SK-N-SH treated with all-trans-retinoic acid at 6 μM for 48 hours (cell line): Measurements from ENCODE around the gene KCNG2.

ENCODE experiments used
- ATAC-seq: fragments of 200-7000 bp; cut with Tn5 transposase; 3 replicates; pipeline ENCODE4 v1.9.1; 2020; ENCODE audit warnings: mild to moderate bottlenecking, moderate library complexity
- ARNTL ChIP-seq: fragments of 450-650 bp; formaldehyde crosslinking; IDR thresholded peaks from 2 replicates; pipeline ENCODE4 v1.5.0; 2020; ENCODE audit warnings: low read depth, mild to moderate bottlenecking, moderate library complexity, borderline replicate concordance
- BACH2 ChIP-seq: fragments of 250-450 bp; sonication (Bioruptor Pico); IDR thresholded peaks from 2 replicates; pipeline ENCODE4 v1.9.0; 2021; ENCODE audit warnings: mild to moderate bottlenecking, borderline replicate concordance
- CREB5 ChIP-seq: fragments of 250-450 bp; sonication (Bioruptor Pico); IDR thresholded peaks from 2 replicates; pipeline ENCODE4 v1.5.1; 2020; ENCODE audit warnings: low read depth, mild to moderate bottlenecking, moderate library complexity
- CSRNP3 ChIP-seq: fragments of 250-450 bp; sonication (Bioruptor Pico); IDR thresholded peaks from 2 replicates; pipeline ENCODE4 v1.5.1; 2021; ENCODE audit warnings: mild to moderate bottlenecking, moderate library complexity
- ESRRG ChIP-seq: fragments of 250-450 bp; sonication (Bioruptor Pico); IDR thresholded peaks from 2 replicates; pipeline ENCODE4 v1.6.1; 2021; ENCODE audit warnings: mild to moderate bottlenecking
- GLIS3 ChIP-seq: fragments of 250-450 bp; sonication (Bioruptor Pico); IDR thresholded peaks from 2 replicates; pipeline ENCODE4 v1.5.0; 2020; ENCODE audit warnings: mild to moderate bottlenecking, moderate library complexity
- OSR1 ChIP-seq: fragments of 250-450 bp; sonication (Bioruptor Pico); IDR thresholded peaks from 2 replicates; pipeline ENCODE4 v1.8.0; 2022; ENCODE audit warnings: moderate library complexity, mild to moderate bottlenecking, inconsistent platforms
- PATZ1 ChIP-seq: fragments of 250-450 bp; sonication (Bioruptor Pico); IDR thresholded peaks from 2 replicates; pipeline ENCODE4 v1.8.0; 2020; ENCODE audit warnings: mild to moderate bottlenecking, moderate library complexity, borderline replicate concordance
- POU6F1 ChIP-seq: fragments of 250-450 bp; sonication (Bioruptor Pico); IDR thresholded peaks from 2 replicates; pipeline ENCODE4 v1.8.0; 2021; ENCODE audit warnings: low read depth, mild to moderate bottlenecking, moderate library complexity, borderline replicate concordance
- PPARA ChIP-seq: fragments of 250-450 bp; sonication (Bioruptor Pico); IDR thresholded peaks from 2 replicates; pipeline ENCODE4 v1.5.0; 2020; ENCODE audit warnings: mild to moderate bottlenecking, borderline replicate concordance
- RARB ChIP-seq: fragments of 250-450 bp; sonication (Bioruptor Pico); IDR thresholded peaks from 2 replicates; pipeline ENCODE4 v1.8.0; 2021; ENCODE audit warnings: mild to moderate bottlenecking, moderate library complexity
- TOX ChIP-seq: fragments of 250-450 bp; sonication (Bioruptor Pico); IDR thresholded peaks from 2 replicates; pipeline ENCODE4 v1.8.0; 2021; ENCODE audit warnings: mild to moderate bottlenecking, moderate library complexity, borderline replicate concordance
- TSHZ2 ChIP-seq: fragments of 250-450 bp; sonication (Bioruptor Pico); IDR thresholded peaks from 2 replicates; pipeline ENCODE4 v1.5.0; 2020; ENCODE audit warnings: mild to moderate bottlenecking, moderate library complexity
- ZFP3 ChIP-seq: fragments of 250-450 bp; sonication (Bioruptor Pico); IDR thresholded peaks from 2 replicates; pipeline ENCODE4 v1.5.0; 2020; ENCODE audit warnings: mild to moderate bottlenecking, moderate library complexity
- ZNF565 ChIP-seq: fragments of 450-650 bp; formaldehyde crosslinking; conservative IDR thresholded peaks from 2 replicates; pipeline ENCODE4 v1.5.0; 2020; ENCODE audit warnings: low read depth, mild to moderate bottlenecking, moderate library complexity
- ZNF70 ChIP-seq: fragments of 450-650 bp; formaldehyde crosslinking; IDR thresholded peaks from 2 replicates; pipeline ENCODE4 v1.5.0; 2020; ENCODE audit warnings: mild to moderate bottlenecking, moderate library complexity
- ZNF8 ChIP-seq: fragments of 450-650 bp; formaldehyde crosslinking; IDR thresholded peaks from 2 replicates; pipeline ENCODE4 v1.5.0; 2020; ENCODE audit warnings: mild to moderate bottlenecking, moderate library complexity

KCNG2 gene

GRCh38 chr18:79800371-79801180, 2.8 kb downstream of the KCNG2 start:
- no peak for TF ChIP-seq TOX
- TF ChIP-seq PATZ1 (CRISPR knock-in tag), result no peak
- no peak for TF ChIP-seq BACH2 (CRISPR knock-in tag)
- no peak for TF ChIP-seq ZNF565
- no peak for TF ChIP-seq ZNF70 (CRISPR knock-in tag)
- no peak for TF ChIP-seq PPARA (CRISPR knock-in tag)
- TF ChIP-seq CREB5 (CRISPR knock-in tag), result no peak
- TF ChIP-seq ZFP3 (CRISPR knock-in tag), result no peak
- TF ChIP-seq ARNTL, result no peak
- TF ChIP-seq CSRNP3 (CRISPR knock-in tag), result no peak
- TF ChIP-seq OSR1 (CRISPR knock-in tag), result no peak
- no peak for ATAC-seq

GRCh38 chr18:79801217-79801616, 3.5 kb downstream of the KCNG2 start:
- no peak for TF ChIP-seq ZNF8
- no peak for TF ChIP-seq CREB5 (CRISPR knock-in tag)
- no peak for TF ChIP-seq OSR1 (CRISPR knock-in tag)
- no peak for TF ChIP-seq TSHZ2 (CRISPR knock-in tag)
- TF ChIP-seq GLIS3 (CRISPR knock-in tag), result no peak
- no peak for TF ChIP-seq ARNTL
- no peak for TF ChIP-seq ZNF70 (CRISPR knock-in tag)
- TF ChIP-seq RARB, result no peak
- no peak for TF ChIP-seq ESRRG (CRISPR knock-in tag)
- no peak for TF ChIP-seq CSRNP3 (CRISPR knock-in tag)
- TF ChIP-seq POU6F1 (CRISPR knock-in tag), result no peak
- TF ChIP-seq PPARA (CRISPR knock-in tag), result no peak
- ATAC-seq, result no peak
